Activated T-cell treated with anti-CD3 and anti-CD28 coated beads, Interleukin-2, amount 50 U/mL, for 48 hours (primary cell): Measurements from ENCODE around the gene PPP1CB.

Experiments
- DNase-seq, 2 experiments: peaks; one replicate each; pipeline ENCODE4 v3.0.0-alpha.2; 2020

Gene PPP1CB

GRCh38 chr2:28745876-28746275 lies 5.8 kb upstream of the PPP1CB start:
- no peak for DNase-seq

DNA sequence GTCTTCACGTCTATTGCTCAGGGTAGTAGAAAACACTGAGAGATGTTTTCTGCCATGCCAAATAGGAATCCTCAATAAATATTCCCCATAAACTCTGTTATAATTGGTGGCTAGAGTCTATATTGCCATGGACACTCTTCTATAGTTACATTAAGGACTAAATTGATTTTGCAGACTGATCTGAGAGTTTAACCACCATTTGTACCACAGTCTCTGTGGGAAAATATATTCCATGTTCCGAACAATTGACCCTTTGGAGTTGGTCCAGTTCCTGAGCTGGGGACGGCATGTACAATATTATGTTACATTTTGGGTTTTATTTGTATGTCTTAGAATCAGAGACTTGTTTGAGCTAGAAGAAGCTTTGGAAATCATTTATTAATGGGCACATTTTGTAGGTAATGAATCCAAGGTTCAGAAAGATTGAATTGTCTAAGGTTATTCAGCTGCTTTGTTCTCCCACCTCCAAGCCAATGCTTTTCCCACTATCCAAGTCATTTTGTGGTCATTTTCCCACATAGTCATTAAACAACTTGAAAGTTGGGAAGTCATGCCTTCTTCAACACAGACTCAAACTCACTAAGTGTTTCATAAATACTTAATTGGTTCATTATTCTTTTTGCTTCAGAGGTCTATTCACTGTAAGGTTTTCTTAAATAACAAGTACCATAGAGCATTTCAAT lies 5.1 kb upstream of the PPP1CB start:
- DNase-seq: no peak

GRCh38 chr2:28747714-28748113 lies 3.9 kb upstream of the PPP1CB start:
- no peak for DNase-seq

DNA sequence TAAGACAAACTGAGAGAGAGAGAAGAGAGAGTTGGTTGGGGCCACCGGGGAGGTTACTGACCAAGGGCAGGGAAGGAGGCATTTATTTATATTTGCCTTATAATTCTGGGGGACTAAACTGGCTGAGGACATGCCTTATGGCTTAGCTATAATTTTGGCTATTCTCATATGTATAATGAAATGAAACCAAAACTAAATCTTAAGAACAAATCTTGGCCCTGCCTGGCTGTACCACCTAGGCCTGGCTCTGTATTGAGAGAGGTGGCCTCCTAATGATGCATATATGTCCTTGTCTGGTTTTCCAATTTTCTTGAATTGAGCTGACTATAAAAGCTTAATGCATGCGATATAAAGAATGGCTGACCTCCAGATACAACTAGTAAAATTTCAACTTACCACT lies 3.5 kb upstream of the PPP1CB start:
- DNase-seq: no peak

DNA sequence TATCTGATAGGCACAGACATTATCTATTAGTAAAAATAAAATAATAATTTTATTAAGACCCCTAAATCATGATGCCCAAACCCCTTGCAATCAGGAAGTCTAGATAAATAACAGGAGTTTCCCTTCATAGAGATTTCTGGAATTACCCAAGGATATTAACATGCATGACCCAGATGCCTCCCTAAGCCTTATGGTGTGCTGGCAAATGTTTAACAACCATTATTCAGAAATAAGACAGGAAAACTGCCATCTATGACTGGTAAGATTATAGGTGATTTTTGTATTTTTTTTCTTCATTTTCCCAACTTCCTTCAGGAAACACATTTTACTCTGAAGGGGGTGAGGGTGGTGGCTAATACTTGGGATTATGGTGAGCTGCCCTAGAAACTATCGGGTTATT lies 2.7 kb upstream of the PPP1CB start:
- DNase-seq: no peak

DNA sequence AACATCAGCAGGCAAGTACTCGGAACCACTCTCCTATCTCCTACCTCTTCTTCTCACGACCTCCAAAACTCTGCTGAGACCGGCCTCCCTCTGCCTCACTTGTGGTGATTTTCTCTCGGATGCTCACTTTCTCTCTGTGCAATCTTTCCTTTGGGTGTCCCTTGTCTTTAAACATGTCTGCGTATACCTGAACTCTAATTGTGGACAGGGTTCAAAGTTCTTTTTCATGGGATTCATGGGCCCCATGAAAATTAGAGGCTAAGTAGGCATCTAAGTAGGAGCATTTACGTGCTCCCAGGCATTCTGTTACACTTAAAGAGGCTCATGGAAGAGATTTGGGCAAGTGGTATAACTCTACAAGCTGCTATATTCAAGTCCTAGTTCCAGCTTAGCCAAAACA lies 2.1 kb upstream of the PPP1CB start:
- DNase-seq: no peak

DNA sequence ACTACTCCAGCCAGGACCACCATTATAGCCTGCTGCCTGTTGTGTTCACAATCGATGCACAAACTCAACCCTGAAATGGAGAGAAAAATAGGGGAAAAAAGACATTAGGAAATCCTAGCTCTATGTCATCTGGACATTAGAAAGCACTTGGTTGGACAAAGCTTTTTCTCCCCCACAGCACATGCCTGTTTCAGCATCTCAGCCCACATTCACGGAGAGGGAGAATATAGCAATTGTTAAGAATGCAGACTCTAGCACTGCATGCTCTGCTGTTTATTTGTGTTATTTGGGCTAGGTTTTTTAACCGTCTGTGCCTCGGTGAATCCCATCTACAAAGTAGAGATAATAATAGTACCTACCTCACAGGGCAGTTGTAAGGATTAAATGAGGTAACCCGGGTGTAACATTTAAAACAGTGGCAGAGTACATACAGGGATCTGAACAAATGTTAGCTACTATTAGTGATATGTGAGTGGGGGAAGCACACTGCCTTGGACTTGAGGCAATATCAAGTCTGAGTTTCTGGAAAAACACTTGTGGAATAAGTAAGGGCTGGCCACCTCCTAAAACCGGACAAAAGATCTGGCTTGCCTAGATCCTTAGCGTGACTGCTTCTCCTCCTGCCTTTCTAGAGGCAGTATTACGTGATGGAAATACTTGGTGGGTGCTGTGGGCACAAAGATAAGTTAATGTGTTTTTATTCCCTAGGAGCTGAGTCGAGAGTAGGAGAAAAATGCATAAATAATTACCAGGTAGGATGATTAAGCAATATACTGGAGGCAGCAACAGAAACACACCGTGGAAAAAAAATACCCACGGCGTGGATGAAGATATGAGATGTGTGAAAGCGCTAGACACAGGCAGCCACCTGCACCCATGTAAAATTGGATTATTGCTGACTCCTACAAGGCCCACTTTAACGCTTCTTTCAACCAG lies 1.0 kb upstream of the PPP1CB start:
- DNase-seq: peak; percentile 44 to 45

DNA sequence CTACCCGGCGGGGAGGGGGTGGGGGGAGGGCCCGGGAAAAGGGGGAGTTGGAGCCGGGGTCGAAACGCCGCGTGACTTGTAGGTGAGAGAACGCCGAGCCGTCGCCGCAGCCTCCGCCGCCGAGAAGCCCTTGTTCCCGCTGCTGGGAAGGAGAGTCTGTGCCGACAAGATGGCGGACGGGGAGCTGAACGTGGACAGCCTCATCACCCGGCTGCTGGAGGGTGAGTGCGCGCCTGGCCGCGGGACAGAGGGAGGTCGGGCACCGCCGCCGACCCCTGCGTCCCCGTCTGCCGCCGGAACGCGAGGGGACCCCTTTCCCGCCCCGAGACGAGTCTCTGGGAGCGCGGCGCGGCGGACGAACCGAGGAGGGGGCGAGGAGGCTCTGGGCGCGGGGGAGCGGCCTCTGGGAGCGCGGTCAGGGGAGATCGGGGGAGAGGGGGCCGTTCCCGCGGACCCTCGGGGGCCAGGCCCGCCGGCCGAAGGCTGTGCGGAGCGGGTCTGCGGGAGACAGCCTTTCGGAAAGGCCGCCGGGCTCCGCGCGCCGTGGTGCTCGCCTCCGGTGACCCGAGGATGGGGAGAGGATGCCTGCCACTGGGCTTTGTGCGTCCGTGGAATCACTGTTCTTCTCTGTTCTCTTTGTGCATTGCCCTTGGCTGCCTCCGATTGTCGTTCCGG lies 463 bp downstream of the PPP1CB start:
- peak in 1 of 2 experiments; percentile 55 for DNase-seq

GRCh38 chr2:28752631-28753376 lies 1.2 kb downstream of the PPP1CB start:
- DNase-seq: no peak

DNA sequence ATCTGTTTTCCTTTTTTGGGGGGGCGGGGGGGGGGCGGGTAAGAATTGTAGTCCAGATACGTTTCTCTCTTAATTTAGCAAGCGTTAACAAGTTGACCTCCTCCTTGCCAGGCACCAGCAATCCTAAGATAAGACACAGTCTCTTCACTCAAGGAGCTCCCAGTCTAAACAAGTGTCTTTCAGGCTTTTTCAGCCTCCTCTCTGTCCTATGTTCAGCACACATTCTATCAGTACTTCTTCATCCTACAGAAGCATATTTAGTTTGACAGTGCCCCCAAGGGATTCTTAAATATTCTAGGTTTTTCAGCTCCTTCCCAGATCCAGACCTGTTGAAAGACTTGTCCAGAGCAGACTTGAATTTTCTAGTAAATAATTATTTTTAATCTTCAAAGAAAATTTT lies 2.7 kb downstream of the PPP1CB start:
- DNase-seq: no peak

- no peak for DNase-seq
Measured at GRCh38 chr2:28755421-28755820, 3.8 kb downstream of the PPP1CB start.

GRCh38 chr2:28758459-28758858 lies 6.8 kb downstream of the PPP1CB start:
- DNase-seq: no peak

- no peak for DNase-seq
Measured at GRCh38 chr2:28761420-28761819, 9.8 kb downstream of the PPP1CB start.

GRCh38 chr2:28764909-28765711 lies 13.5 kb downstream of the PPP1CB start:
- DNase-seq: no peak

- DNase-seq: no peak
Measured at GRCh38 chr2:28766070-28766469, 14.4 kb downstream of the PPP1CB start.

- no peak for DNase-seq
Measured at GRCh38 chr2:28767337-28767736, 15.7 kb downstream of the PPP1CB start.

DNA sequence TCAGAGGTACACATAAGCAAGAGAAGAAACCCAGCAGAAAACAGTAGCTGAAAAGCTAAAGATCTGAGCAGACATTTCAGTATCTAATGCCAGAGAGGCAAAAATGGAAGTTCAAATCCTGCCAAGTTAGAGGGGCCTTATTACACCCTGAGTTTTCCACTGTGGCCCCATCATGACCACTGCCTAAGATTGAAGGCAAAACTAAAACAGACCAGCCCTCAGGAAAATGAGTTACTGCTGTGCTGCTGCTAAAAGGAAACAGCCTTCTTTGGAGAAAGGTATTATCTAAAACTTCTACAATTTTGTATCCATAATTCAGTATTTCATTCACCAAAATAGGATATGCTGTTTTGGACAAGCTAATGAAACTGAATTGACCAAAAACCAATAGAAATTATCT lies 16.8 kb downstream of the PPP1CB start:
- DNase-seq: no peak

GRCh38 chr2:28768952-28769351 lies 17.3 kb downstream of the PPP1CB start:
- DNase-seq: no peak

- no peak for DNase-seq
Measured at GRCh38 chr2:28772351-28772750, 20.7 kb downstream of the PPP1CB start.

GRCh38 chr2:28776471-28776870 lies 24.8 kb downstream of the PPP1CB start:
- DNase-seq: no peak

DNA sequence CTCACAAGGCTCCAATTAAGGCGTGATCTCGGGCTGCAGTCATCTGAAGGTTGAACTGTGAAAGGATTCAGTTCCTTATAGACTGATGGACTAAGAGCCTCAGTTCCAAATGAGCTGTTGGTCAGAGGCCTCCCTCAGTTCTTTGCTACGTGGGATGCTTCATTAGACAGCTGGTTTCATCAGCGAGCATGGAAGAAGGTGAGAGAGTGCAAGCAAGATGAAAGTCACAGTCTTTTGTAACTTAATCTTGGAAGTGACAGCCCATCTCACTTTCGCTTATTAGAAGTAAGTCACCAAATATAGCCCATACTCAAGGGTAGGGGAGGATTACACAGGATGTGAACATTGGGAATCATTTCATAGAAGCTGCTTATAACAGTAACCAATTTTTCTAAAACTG lies 26.8 kb downstream of the PPP1CB start:
- DNase-seq: no peak

GRCh38 chr2:28779001-28779400 lies 27.4 kb downstream of the PPP1CB start:
- DNase-seq: no peak
